Stimulated activated CD4-positive, alpha-beta T cell treated with anti-CD3 and anti-CD28 coated beads, Interleukin-2, amount 100 ng/mL, for 48 hours (primary cell): Measurements from ENCODE around the gene CLDN15.

Experiments
- DNase-seq, 2 donors: peaks; one replicate each; pipeline ENCODE4 v3.0.0-alpha.2; 2020

The CLDN15 gene

GRCh38 chr7:101243646-101244374, 6.2 kb upstream of the CLDN15 start:
- no peak for DNase-seq

GRCh38 chr7:101241443-101242349, 4.1 kb upstream of the CLDN15 start:
- no peak for DNase-seq

GRCh38 chr7:101241015-101241363, 3.4 kb upstream of the CLDN15 start:
- DNase-seq, result no peak

- DNase-seq, result no peak
These were observed 2.8 kb upstream of the CLDN15 start for GRCh38 chr7:101240226-101241014.

- no peak for DNase-seq
These were observed 2.3 kb upstream of the CLDN15 start for GRCh38 chr7:101239951-101240220.

- DNase-seq, result no peak
These were observed 1.8 kb upstream of the CLDN15 start for GRCh38 chr7:101239191-101239950.

- DNase-seq, result no peak
These were observed 902 bp upstream of the CLDN15 start for GRCh38 chr7:101238226-101239182.

GRCh38 chr7:101236292-101236835, 1.2 kb downstream of the CLDN15 start:
- DNase-seq, result no peak

- no peak for DNase-seq
These were observed 2.1 kb downstream of the CLDN15 start for GRCh38 chr7:101235522-101235921.

- DNase-seq, result no peak
These were observed 2.6 kb downstream of the CLDN15 start for GRCh38 chr7:101235050-101235449.

GRCh38 chr7:101234636-101235035, 3.0 kb downstream of the CLDN15 start:
- no peak for DNase-seq

- DNase-seq, result no peak
These were observed 3.6 kb downstream of the CLDN15 start for GRCh38 chr7:101233907-101234547.

- no peak for DNase-seq
These were observed 5.3 kb downstream of the CLDN15 start for GRCh38 chr7:101232141-101232850.

- no peak for DNase-seq
These were observed 6.0 kb downstream of the CLDN15 start for GRCh38 chr7:101231644-101232043.

- DNase-seq, result no peak
These were observed 10.9 kb downstream of the CLDN15 start for GRCh38 chr7:101226721-101227120.

GRCh38 chr7:101225650-101226049, 12.0 kb downstream of the CLDN15 start:
- DNase-seq, result no peak

GRCh38 chr7:101223528-101223927, 14.1 kb downstream of the CLDN15 start:
- DNase-seq, result no peak

GRCh38 chr7:101222275-101222830, 15.2 kb downstream of the CLDN15 start:
- DNase-seq, result no peak

GRCh38 chr7:101220295-101220694, 17.3 kb downstream of the CLDN15 start:
- DNase-seq, result no peak
